ENCODE results near the gene FBXW10.
"Not testable (repeated sequence)": the region's sequence is repeated elsewhere in the genome, so short reads cannot be mapped to it uniquely, and the experiment has no call there.

GRCh38 chr17:18827613-18828012, 83.8 kb downstream of the FBXW10 start:
- not testable (repeated sequence) for TF ChIP-seq CTCF (IDR thresholded peaks at IDR 0.05; ENCODE audit: insufficient read depth, low read length); SPI1 (IDR thresholded peaks at IDR 0.05; ENCODE audit: borderline replicate concordance, low read depth); REST (IDR thresholded peaks at IDR 0.05; ENCODE audit: insufficient replicate concordance, low read depth); POLR2AphosphoS5 (IDR thresholded peaks at IDR 0.05; ENCODE audit: low read depth)

All from HL-60 (cell line).